Stimulated activated CD8-positive, alpha-beta memory T cell treated with anti-CD3 and anti-CD28 coated beads, Interleukin-15, amount 100 ng/mL, for 4 hours (primary cell): ENCODE results near the gene OPCML.

Experiments used
- DNase-seq, 2 donors: peaks; one replicate each; pipeline ENCODE4 v3.0.0-alpha.2; 2020; ENCODE audit warnings: low read depth in 2 of 2

OPCML gene

DNA sequence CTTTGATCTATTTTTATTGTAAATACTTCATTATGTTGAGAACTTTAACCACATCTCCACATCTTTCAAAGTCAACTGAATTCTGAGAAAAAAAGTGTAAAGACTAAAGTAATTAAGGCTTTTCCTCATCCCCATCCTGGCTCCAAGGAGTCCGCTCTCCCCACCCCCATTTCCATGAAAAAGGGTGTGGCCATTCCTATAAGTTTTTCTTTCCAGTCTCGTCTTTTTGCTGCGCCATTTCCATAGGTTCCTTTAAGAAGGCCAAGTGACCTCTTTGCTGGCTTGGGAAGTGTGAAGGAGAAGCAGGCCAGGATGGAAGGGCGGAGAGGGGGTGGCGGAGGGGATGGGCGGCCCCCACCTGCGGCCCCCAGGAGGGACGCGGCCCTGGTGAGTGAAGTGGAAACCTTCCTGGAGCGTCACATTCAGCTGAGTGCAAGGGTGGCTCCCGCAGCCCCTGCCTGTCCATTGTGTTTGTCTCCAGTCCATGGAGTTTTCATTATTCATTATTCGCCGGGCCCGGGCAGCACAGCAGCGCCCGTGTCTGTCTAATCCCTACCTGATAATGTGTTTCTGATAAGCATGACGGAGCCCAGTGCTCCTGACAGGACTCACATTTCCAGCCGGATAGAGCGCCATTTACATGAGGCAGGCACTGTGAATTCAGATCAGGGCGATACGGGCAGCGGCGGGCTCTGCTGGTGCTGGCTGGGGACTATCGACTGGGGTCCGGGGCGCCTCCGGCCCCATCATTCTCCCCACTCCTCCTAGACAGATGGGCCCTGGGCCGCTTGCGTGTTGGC is 739.8 kb downstream of the OPCML start:
- no peak for DNase-seq

DNA sequence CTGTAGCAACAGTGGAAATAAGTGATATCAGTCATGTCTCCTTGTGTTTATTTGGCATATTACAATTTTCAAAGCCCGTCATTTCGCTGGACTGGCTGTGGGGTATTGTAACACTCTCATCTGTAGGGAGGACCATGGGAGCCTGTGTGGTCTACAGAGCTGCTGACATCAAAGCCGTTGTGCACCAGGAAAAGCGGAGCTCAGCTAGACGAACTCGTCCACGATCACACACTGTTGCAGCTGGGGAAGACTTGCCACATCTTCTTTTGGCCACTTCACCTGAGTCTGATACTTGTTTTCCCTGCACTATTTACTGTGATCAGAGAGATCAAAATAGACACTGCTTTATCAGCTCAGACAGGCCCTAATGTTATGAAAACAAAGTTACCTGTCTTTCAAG is 741.3 kb downstream of the OPCML start:
- no peak for DNase-seq

DNA sequence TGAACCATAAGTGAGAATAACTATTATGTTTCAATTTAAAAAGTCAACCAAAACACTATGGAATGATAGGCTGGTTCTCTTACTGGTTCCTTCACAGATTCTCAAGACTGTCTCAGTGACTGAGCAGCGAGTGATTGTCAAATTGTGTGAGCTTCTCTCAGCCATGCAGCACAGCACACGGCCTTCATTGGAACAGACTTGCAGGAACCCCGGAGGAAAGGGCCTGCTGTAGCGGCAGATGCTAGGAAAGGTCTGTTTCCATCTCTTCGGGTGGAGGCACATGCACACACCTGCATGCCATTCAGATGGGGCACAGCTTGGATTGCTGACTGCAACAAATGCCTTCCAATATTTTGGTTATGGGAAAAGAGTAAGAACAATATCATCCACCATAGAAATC is 741.8 kb downstream of the OPCML start:
- DNase-seq, result no peak

DNA sequence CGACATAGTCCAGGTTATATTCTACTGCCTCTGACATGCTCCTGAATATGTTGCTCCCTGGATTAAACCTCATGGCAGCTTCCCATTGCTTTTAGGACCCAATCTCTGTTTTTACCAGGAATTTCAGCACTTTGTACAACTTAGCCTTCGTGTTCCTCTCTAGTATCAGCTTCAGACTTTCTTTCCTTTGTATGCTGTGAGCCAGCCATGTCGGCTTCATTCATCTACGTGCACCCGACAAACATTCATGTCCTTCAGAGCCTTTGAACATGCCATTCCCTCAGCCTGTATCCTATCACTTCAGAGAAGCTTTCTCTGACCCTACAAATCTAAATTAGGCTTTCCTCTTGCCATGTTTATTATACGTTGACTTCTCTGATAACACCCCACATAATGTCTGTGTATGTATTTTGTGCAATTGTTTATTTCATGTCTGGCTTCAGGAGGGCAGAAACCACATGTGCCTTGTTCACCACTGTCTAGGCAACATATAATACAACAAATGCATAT is 743.4 kb downstream of the OPCML start:
- no peak for DNase-seq

DNA sequence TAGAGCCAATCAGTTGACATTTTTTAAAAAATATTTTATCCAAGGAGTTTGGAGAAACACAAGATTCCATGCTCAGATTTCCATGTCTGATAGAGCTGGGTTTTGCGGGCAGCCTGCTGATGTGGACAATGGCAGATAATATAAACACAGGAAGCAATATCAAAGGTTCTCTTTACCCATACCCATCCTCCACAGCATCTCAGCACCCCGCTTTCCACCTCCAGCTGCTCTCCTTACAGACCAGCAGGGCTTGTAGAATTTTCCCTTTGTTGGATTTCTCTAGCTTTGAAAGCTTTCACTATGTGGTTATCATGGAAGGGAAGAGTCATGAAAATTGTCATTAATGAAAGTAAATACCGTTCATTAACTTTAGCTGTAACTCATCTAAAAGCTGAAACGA is 746.4 kb downstream of the OPCML start:
- DNase-seq, result no peak

DNA sequence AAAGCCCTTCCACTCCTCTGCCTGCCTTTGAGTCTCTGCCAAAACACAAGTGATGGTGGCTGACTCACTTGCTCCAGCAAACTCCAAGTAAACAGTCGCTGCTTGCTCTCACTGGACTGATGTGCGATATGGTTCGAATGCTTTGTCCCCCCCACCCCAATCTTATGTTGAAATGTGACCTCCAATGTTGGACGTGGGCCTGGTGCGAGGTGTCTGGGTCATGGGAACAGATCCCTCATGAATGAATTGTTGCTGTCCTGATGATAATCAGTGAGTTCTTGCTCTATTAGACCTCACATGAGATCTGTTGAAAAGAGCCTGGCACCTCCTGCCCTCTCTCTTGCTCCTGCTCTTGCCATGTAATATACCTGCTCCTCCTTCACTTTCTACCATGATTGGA is 747.9 kb downstream of the OPCML start:
- DNase-seq, result no peak

DNA sequence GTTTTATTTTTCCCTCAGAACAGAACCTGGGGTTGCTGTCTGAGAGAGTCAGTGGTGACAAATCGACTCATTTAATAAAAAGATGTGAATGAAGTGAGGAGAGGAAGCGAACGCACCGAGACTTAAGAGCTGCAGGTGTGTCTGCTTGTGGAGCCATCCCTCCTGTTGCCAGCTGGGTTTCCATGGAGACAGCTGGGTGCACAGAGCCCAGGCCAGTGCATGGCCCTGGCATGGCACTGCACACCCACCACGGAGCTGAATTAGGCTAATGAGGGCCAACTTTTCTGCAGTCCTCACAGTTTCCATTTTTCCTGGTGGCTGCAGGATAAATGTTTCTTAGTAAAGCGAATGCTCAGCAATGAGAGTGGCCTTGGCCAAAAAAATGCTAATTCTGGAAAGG is 750.2 kb downstream of the OPCML start:
- no peak for DNase-seq

DNA sequence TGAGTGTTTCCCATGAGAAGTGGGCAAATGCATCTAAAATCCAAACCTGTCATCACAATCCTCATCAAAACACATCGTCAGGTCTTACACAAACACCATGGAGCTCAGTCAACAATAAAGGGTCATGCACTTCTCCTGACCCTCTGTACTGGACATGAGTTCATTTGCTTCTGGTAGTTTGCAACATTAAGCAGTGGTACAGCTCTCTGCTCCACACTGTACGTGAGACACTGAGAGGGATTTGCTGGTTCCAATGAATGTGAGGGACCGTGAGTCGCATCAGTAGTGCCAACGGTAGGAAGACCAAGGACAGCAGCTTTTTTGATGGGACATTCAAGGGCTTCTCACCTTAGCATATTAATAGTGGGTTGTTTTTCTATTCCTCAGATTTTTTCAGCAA is 752.3 kb downstream of the OPCML start:
- no peak for DNase-seq

DNA sequence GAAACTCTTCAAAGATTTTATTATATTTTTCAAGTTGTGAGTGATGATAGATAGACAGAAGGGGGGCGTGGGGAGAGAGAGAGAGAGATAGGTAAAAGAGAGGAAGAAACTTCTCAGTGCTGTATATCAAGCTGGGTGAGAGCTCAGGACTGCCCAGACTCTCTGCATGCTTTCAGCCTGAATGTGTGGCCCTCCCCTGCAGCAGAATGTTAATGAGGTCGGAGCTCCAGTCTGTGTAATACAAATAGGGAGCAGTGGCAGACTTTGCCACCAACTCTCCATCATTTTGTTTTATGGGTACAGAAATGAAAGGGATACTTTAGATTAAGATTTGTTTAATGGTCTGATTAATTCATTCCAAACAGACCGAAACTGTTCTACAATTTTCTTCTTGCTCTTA is 752.8 kb downstream of the OPCML start:
- DNase-seq, result no peak

DNA sequence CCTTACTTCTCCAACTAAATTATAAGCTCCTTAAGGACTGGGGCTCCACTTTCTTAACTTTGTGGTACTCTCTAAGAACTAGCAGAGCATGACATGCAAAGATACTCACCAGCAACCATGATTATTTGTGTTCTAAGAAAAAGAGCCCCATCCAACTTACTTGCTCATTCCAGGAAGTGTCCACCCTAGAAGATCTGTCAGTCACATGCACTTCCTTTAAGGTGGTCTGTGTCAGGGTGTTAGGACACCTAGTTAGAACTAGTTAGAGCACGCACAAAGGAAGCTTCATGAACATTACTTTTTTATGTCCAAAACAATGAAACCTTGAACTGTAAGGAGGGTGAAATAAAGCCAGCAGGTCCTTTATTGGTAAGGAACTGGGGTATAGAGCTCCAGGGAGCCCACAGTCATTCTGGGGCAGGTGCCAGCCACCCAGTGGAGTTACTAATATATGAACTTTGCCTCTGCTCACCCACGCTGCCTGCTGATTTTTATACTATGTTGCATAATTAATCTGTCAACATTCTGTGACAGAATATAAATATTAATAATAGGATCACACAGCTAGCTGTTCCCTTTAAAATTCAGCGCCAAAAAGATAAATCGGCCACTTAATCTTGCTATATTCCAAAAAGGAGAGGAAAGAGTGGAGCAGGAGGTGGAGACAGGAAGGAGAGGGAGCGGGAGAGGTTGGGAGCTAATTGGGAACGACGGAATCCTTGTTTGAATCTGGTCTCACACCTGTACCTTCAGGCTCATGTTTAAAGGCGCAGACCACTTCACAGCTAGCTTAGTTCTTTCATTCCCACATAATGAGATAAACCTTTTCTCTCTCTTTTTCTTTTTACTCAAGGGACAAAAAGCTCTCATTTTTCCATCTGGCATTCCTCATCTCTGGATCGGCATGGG is 755.0 kb downstream of the OPCML start:
- no peak for DNase-seq

DNA sequence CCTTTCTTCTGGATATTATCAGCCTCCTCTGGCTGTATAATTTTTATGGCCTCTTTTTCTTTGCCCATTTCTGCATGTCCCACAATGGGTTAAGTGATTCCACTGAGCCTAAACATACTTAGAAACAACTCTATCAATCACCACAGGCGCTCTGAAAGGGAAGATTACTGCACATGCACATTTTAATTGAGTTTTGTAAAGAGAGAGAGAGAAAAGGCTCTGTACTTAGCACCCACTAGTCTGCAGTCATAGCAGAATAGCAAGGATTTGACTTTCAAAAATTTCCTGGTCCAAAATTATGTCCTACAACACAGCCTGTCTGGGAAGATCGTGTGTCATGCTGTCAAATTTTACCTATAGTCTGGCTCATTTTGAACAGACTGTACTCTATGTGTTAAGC is 758.5 kb downstream of the OPCML start:
- DNase-seq, result no peak

DNA sequence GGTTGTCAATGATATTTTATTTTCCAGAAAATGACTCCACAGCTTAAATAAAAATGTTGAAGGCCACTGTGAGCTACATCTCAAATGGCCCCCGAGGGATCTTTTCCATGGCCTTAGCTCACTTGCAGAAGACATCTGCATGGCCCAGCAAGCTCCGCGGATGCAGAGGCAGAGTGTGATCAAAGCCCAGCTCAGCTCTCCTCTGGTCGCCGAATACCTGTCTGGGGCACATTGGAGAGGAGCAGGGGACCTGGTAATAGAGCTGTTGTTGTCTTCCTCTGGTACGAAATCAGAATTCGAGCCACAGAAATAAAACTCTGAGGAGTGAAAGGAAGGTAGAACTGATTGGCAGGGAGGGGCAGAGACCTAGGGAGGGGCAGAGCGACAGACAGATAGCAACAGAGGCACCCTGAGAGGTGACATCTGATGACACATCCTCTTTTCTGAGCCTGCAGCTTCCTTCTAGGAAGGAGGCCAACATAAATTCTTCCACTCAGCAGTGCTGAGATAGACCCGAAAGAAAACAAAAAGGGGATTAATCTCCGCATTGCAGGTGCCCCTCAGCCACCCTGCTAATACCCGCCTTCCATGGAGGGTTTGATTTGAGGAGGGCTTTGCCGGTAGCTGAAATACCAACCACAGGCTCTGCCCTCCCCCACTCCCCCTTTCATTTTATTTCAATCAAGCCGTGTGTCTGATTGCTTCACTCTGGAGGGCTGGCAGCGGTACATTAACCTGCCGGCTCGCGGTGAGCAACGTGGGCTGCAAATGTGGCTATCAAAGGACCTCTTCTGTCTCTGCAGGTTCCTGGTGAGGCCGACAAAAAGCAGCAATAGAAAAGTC is 759.4 kb downstream of the OPCML start:
- DNase-seq, result no peak

DNA sequence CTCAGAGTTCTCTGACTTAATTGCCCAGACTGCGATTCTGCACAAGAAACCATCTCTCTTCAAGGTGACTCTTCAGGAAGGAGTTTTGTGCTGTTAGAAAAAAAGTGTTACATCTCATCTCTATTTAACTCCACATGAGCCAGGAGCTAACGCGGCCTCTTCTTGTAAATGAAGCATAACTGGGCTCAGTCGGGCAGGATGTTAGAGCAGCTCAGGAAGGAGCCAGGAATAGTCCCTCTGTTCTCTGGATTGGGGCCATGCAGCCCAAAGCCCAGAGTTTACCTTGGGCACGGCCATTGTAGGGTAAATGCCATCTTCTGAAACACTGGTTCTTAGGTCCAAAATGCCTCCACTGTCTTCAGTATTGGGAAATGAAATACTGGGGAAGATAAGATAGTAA is 760.6 kb downstream of the OPCML start:
- no peak for DNase-seq

DNA sequence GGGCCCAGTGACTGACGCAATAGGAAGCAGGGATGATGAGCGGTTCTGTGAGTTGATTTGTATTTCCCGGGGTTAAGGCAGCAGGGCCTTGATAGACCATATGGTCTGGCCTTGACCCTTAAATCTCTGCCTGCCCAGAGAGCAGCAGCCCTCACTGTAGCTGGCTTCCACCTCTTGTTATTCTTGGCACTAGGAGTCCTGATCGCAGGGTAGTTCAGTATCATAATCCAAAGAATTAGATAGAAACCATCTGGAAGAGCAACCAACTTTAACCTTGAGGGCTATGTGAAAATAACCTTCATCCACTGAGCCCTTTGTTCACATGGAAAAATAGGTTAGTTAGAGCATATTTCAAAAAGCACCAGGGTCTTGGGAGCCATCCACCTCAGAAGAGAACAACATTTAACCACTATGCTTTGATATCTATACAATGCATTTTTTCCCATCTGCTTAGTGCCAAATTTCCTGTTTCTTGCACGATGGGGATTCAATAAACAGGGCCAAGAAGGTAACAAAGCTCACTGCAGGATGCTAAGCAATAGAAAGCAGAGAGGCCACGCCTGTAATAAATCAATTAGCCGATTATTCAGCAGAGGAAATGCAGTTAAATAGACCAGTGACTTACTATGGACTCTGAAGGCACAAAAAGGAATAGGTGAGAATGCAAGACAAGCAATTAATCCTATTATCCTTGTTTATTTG is 761.3 kb downstream of the OPCML start:
- no peak for DNase-seq

DNA sequence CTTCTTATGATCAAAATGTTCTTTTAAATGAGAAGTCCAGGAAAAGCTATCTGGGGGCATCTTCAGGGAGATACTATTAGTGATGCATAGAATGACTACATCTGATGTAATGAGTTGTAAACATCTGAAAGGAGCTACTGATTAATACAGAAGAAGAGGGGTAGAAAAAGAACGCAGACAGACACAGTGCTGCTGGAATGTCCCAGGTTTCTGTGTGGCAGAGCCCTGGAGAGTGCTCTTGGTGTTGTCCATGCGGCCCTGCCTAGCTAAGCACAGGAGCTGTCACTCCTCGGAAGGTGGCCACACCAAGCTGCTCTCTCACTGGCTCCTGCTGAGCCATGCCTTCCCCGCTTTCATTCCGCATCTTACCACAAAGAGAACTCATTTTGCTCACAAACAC is 768.8 kb downstream of the OPCML start:
- no peak for DNase-seq

DNA sequence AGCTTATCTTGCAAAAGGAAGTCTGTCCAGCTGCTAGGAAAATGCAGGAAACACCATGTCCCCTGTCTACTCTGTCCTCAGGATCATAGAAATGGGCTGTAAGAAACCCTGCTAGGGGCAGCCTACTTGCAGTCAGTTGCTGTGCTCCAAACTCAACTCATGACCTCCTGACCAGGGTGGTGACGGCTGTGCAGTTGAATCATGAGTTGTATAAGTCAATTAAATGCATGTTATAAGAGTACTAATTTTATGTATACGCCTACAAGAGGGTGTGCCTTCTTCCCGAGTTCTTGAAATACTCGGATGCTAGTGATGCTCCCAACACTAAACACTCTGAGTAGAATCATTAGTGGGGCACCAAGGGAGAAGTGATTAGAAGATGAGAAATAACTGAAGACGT is 776.4 kb downstream of the OPCML start:
- DNase-seq, result no peak

DNA sequence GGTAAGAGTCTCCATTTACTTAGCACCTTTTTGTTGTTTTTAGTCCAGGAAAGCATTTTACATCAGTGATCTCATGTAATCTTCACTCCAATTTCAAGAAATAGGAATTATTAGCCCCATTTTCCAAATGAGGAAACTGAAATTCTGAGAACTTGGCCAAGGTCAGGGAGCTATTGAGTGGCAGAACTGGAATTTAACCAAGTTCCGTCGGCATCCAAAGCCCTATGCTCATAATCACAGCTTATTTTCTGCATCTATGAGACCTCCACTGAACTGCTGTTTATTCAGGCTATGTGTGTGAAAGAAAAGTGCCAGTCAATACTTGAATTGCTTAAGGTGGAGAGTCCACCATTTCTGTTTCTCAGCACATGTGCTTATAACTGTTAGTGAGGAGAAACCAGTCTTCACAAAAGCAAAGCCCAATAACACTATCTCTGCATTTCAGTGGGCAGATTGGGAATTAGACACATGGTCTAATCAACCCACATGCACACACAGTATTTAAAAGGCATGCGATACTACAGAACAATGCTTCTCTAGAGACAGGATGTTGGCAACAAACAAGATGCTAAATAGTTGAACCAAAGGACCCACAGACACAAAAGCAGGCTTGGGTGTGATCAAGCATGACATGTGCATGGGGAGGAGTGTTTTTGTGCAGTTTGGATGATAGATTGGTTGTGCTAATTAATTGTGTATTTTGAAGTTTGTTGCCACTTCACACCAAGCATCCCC is 780.6 kb downstream of the OPCML start:
- DNase-seq, result no peak

DNA sequence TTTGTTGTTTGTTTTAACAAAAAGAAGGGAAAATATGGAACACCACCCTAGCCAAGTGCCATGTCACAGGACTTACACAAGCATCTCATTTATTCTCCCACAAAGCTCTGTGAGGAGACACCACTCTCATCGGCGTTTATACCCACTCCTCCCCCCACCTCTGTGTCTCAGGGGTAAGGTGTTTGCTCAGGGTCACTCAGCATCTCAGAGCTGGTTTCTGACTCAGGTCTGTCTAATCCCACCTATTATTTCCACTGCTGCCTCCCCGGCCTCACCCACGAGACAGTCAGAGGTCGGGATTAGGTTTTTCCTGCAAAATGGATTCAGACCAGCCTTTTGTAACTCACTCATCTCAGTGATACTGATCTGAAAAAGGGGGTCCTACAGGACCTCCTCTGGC is 786.0 kb downstream of the OPCML start:
- no peak for DNase-seq

DNA sequence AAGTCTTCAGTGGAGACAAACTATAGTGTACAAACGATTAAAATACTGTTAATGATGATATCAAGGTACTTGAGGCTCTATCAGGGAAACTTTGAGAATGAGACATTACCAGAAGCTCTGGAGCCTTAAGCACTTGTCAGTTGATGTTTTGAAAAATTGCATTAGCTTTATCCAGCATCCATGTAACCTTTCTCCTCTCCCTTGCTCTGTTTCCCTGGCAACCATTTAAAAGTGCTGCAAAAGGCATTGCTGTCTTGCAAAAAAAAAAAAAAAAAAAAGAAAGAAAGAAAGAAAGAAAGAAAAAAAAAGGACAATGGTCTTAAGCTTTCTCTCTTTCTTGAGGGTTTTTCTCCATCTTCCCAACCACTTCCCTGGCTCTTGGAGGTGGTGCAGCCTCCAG is 787.0 kb downstream of the OPCML start:
- DNase-seq, result no peak

DNA sequence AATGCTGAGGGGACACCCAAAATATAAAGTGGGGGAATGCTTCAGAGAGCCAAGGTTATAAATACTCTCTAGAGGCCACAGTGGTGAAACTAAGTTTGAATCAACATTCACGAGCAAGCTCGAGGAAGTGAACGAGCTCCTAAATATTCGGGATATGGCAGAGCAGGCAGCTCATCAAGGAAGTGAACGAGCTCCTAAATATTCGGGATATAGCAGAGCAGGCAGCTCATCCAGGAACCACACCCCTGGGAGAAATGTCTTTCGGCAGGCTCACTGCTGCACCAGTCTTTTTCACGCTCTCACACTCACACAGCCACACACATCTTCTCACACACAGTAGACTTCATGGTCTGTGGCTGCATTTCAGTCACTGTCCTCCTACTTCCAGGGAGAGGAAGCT is 787.5 kb downstream of the OPCML start:
- no peak for DNase-seq

DNA sequence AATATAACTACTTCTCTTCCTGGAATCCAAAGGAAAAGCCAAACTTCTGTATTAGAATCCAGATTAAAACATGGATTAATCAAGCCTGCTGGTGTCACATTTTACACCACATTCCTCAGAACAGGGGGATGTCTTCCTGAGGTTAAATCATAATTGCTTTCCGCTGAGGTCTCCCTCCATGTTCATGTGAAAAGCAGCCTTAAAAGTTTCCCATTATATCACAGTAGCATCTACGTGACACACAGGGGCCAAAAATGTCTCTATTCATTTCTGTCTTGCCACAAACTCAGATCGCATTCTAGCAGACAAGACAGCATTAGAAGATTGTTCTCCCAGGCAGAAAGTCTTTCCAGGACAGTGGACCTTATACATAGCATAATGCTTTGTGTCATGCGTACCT is 788.7 kb downstream of the OPCML start:
- DNase-seq, result no peak
